ENCODE measurements around the gene RAD51B.

DNA sequence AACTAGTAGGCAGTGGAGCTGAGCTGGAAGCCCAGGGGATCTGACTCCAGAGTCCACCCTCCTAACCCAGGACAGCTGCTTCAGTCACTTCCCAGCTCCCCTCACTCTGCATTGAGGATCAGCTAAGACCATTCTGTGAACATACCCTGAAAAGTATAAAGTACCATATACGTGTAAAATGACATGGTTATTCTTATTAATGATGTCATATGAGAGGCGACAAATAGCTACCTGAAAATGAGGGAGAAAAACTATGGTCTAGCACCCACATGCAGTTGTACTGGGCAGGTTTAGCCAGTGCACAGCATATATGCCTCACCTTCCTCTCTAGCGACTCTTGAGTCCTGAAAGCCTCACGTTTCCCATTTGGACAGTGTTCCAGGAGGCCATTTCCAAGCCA is 461.9 kb downstream of the RAD51B start:
- no peak for TF ChIP-seq REST (IDR thresholded peaks at IDR 0.05; ENCODE audit: insufficient read depth in 1 of 2, low read depth in 2 of 2, low read length in 1 of 2)
- no peak for TF ChIP-seq CTCF (IDR thresholded peaks at IDR 0.05)
